HCEC 1CT (cell line): Measurements from ENCODE around the gene IL17C.
"Not testable (repeated sequence)": the region's sequence is repeated elsewhere in the genome, so short reads cannot be mapped to it uniquely, and the experiment has no call there.

Source experiments
- DNase-seq: peaks from one replicate; pipeline ENCODE4 v3.0.0-alpha.2; 2017

IL17C gene

GRCh38 chr16:88662843-88663606 is 24.7 kb downstream of the IL17C start, which contains the start of gene MVD:
Gene MVD (minus strand): TSS chr16:88663091. CDS start chr16:88663080, 11 bp downstream.
- DNase-seq = peak; percentile 98

GRCh38 chr16:88665148-88665547 is 26.8 kb downstream of the IL17C start:
- no peak for DNase-seq

GRCh38 chr16:88665570-88665969 is 27.2 kb downstream of the IL17C start:
- no peak for DNase-seq

- no peak for DNase-seq
These were observed 29.1 kb downstream of the IL17C start for GRCh38 chr16:88667461-88667860.

- DNase-seq = not testable (repeated sequence)
These were observed 31.1 kb downstream of the IL17C start for GRCh38 chr16:88669493-88669892.

- no peak for DNase-seq
These were observed 31.6 kb downstream of the IL17C start for GRCh38 chr16:88669980-88670379.

- DNase-seq = no peak
These were observed 33.4 kb downstream of the IL17C start for GRCh38 chr16:88671806-88672205.

GRCh38 chr16:88672776-88673175 is 34.4 kb downstream of the IL17C start:
- no peak for DNase-seq

- no peak for DNase-seq
These were observed 35.5 kb downstream of the IL17C start for GRCh38 chr16:88673716-88674379.

GRCh38 chr16:88676502-88677242 is 38.3 kb downstream of the IL17C start:
- DNase-seq = no peak

GRCh38 chr16:88677721-88678120 is 39.3 kb downstream of the IL17C start:
- DNase-seq = no peak

GRCh38 chr16:88678224-88678979 is 40.0 kb downstream of the IL17C start:
- no peak for DNase-seq

- no peak for DNase-seq
These were observed 42.2 kb downstream of the IL17C start for GRCh38 chr16:88680554-88681083.

GRCh38 chr16:88681084-88681680 is 42.8 kb downstream of the IL17C start:
- no peak for DNase-seq

- no peak for DNase-seq
These were observed 43.5 kb downstream of the IL17C start for GRCh38 chr16:88681709-88682451.

- DNase-seq = no peak
These were observed 46.3 kb downstream of the IL17C start for GRCh38 chr16:88684569-88685155.

- peak; percentile 69 for DNase-seq
These were observed 47.0 kb downstream of the IL17C start for GRCh38 chr16:88685156-88686061.

- no peak for DNase-seq
These were observed 47.7 kb downstream of the IL17C start for GRCh38 chr16:88686062-88686438.

GRCh38 chr16:88686439-88687253 is 48.3 kb downstream of the IL17C start, which contains the start of gene SNAI3:
Gene SNAI3 (minus strand): TSS chr16:88686507. CDS start chr16:88686406, 101 bp downstream.
- DNase-seq = peak; percentile 43
